ENCODE results near the gene RABGAP1L. TPM values are rescaled to one million over a fixed set of nuclear protein-coding genes. Genes with fewer than 3 reads are reported as not detected.

Gene RABGAP1L
- total RNA-seq, 4 donors from 2014 or later: 42.4 to 74.5 (median 49.1) TPM

DNA sequence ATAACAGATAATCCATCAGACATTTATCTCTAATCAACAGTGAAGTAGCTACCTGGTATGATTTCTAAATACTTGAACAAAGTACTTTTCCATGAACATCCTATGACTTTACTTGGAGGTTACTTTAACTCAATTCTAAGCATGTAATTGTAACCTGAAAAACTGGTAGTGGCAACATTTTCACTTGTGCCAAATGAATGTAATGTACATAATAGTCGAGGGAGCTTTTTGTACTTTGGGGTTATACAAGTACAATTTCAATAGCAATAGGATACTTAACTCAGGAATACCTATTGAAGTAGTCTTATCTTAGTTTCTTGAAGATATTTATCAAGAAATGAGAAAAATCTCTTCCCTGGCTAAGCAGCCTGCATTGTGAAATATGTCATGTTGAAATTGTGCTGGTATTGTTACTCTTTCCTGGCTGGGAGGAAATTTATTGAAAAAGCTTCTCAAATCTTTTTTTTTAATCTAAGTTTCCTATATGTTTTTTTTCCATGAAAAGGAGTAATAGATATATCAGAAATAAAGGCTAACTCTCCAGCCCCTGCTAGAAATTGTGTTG, 806.8 kb downstream of the RABGAP1L start:
- peak overlapping the region in 3 of 4 donors; percentile 63 to 82 (median 71) for H3K27ac ChIP-seq
- H3K9me3 ChIP-seq: no peaks in the 10 kb centered on the region
- H3K4me1 ChIP-seq: peaks cover 0 to 56% (median 31%) of the 10 kb centered on the region in 4 donors
- TF ChIP-seq EP300 (IDR thresholded peaks at IDR 0.05): no peak
- TF ChIP-seq POLR2A (IDR thresholded peaks at IDR 0.05): no peak
- TF ChIP-seq, protein P1, sequence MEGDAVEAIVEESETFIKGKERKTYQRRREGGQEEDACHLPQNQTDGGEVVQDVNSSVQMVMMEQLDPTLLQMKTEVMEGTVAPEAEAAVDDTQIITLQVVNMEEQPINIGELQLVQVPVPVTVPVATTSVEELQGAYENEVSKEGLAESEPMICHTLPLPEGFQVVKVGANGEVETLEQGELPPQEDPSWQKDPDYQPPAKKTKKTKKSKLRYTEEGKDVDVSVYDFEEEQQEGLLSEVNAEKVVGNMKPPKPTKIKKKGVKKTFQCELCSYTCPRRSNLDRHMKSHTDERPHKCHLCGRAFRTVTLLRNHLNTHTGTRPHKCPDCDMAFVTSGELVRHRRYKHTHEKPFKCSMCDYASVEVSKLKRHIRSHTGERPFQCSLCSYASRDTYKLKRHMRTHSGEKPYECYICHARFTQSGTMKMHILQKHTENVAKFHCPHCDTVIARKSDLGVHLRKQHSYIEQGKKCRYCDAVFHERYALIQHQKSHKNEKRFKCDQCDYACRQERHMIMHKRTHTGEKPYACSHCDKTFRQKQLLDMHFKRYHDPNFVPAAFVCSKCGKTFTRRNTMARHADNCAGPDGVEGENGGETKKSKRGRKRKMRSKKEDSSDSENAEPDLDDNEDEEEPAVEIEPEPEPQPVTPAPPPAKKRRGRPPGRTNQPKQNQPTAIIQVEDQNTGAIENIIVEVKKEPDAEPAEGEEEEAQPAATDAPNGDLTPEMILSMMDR (IDR thresholded peaks at IDR 0.05): no peak
- no peak for DNase-seq (ENCODE audit: low spot score in 2 of 2)
- no peaks in the 10 kb centered on the region for H3K36me3 ChIP-seq
- no peak overlapping the region for H3K4me3 ChIP-seq
- 43 to 54% methylated on average over 1 of the region's 1 CpG for WGBS, 2 donors
- H3K27me3 ChIP-seq: no peaks in the 10 kb centered on the region

DNA sequence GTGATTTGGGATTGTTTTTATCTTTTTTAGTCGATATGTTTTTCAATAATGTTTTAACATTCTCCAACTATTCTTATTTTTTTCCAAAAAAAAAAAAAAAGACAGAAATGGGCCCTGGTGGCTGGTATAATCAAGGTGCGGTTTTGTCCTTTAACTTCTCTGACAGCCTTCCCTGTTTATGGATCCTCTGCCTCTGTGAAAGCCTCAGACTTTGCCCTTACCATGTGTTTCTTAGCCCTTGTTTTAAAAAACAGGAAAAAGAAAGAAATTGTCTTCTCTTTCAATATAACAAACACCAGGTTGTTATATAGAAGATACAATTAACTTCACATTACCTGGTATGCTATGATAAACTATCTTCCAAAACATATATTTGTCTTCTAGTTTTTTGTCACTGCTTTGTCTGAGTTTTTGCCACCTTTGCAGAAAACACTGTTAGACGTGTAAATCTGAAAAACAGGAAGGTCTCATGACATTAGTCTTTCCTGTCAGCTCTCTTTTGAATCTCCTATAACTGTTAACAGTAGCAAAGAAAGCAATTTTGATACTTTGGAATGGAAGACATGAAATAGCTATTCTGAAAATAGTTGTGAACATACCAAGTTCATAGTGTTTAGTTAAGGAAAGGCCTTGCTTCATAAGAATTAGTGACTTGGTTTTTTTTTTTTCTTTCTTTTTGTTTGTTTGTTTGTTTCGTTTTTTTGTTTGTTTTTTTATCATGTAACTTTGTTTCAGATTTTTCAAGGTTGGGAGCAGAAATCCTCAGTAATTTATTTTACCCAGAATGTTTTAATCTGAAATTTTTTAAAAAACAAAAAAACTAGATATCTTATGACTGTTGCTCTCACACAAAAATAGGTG, 808.8 kb downstream of the RABGAP1L start:
- Histone ChIP-seq H3K36me3 (no peaks in the 10 kb centered on the region), H3K27ac (peak overlapping the region in 3 of 4 donors; percentile 36 to 71 (median 63)), H3K4me1 (peaks cover 0 to 62% (median 34%) of the 10 kb centered on the region in 4 donors), H3K27me3 (no peaks in the 10 kb centered on the region), H3K4me3 (no peak overlapping the region), H3K9me3 (no peaks in the 10 kb centered on the region)
- TF ChIP-seq, protein P1 (IDR thresholded peaks at IDR 0.05): no peak
- TF ChIP-seq EP300 (IDR thresholded peaks at IDR 0.05) (peak in 1 of 2 donors; percentile 23), POLR2A (IDR thresholded peaks at IDR 0.05) (no peak)
- DNase-seq (ENCODE audit: low spot score in 2 of 2): no peak
- WGBS, 2 donors: 60 to 72% methylated on average over 4 of the region's 4 CpGs

DNA sequence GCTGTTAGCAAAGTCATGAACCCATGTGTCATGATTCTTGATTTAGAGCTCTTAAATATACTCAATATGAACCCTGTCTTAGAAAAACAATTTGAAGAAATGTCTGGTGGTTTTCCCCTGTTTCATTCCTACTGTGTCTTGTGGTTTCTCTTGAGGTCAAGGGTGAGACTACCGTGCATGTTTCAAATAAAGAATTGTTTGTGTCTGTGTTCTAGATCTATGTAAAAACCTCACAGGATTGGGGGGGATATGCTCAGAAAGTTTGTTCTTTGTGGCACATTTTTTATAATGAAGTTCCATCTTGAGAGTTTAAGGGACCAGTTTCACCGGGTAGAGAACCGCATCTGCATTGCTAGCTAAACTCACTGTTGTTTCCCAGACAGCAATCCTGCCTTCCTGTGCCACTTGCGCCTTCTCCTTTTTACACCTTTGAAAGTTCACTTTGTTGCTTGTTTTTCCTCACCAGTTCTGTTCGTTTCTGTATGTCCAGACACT, 809.5 kb downstream of the RABGAP1L start:
- no peak for TF ChIP-seq EP300 (IDR thresholded peaks at IDR 0.05)
- TF ChIP-seq, protein P1 (IDR thresholded peaks at IDR 0.05): no peak
- TF ChIP-seq POLR2A (IDR thresholded peaks at IDR 0.05): no peak
- Histone ChIP-seq H3K4me3 (no peak overlapping the region), H3K27me3 (no peaks in the 10 kb centered on the region), H3K27ac (peak overlapping the region in 3 of 4 donors; percentile 36 to 71 (median 63)), H3K36me3 (no peaks in the 10 kb centered on the region), H3K9me3 (no peaks in the 10 kb centered on the region), H3K4me1 (peaks cover 0 to 55% (median 31%) of the 10 kb centered on the region in 4 donors)
- 47 to 59% methylated on average over 5 of the region's 5 CpGs for WGBS, 2 donors
- no peak for DNase-seq (ENCODE audit: low spot score in 2 of 2)

DNA sequence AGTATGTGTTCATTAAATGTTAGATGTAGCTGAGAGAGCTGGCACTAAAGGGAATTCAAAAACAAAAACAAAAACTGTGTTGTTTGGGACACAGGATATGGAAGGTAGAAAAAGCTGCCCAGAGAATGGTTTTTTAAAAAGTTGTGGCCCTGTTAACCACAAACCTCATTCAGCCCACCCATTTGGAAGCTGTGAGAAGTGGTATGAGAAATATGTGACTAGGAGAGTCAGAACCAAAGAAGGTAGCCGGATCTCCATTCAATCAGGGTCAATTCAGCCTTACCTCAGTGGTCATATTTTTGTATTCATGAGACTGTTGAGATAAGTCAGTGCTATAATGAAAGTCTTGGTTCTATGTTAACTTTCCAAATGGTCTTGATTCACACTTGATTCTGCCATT, 810.7 kb downstream of the RABGAP1L start:
- 78 to 79% methylated on average over 1 of the region's 1 CpG for WGBS, 2 donors
- Histone ChIP-seq H3K27me3 (no peaks in the 10 kb centered on the region), H3K4me3 (no peak overlapping the region), H3K4me1 (peaks cover 0 to 44% (median 23%) of the 10 kb centered on the region in 4 donors), H3K9me3 (no peaks in the 10 kb centered on the region), H3K27ac (no peak overlapping the region), H3K36me3 (peaks cover 0 to 7% (median 0%) of the 10 kb centered on the region in 3 donors)
- TF ChIP-seq, protein P1 (IDR thresholded peaks at IDR 0.05): no peak
- TF ChIP-seq EP300 (IDR thresholded peaks at IDR 0.05) (no peak), POLR2A (IDR thresholded peaks at IDR 0.05) (no peak)
- DNase-seq (ENCODE audit: low spot score in 2 of 2): no peak

DNA sequence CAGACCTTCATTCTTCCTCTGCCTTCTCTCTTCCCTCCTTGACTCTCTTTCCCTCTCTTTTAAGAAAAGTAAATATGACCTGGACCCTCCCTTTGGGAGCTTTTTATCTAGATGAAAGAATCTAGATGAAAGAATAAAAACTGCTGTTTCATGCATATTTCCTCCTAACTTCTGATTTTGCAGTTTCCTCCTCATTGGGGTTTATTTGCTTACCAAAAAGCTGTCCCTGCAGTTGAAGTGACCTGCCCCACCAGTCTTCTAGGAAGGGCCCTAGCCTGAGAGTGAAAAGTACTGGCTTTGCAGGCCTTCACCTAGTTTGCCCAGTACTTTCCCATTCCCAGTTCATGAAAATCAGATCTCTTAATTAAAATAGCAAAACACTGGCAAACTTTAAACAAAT, 812.1 kb downstream of the RABGAP1L start:
- TF ChIP-seq EP300 (IDR thresholded peaks at IDR 0.05): no peak
- Histone ChIP-seq H3K4me1 (peaks cover 0 to 33% (median 16%) of the 10 kb centered on the region in 4 donors), H3K27ac (peak overlapping the region in 2 of 4 donors; percentile 3 to 32), H3K4me3 (no peak overlapping the region), H3K27me3 (no peaks in the 10 kb centered on the region), H3K36me3 (peaks cover 0 to 7% (median 0%) of the 10 kb centered on the region in 3 donors), H3K9me3 (no peaks in the 10 kb centered on the region)
- DNase-seq (ENCODE audit: low spot score in 2 of 2): no peak
